Ascending aorta (tissue), 2 donors: Measurements from ENCODE around the gene BANK1. TPM values are rescaled to one million over a fixed set of nuclear protein-coding genes. Genes with fewer than 3 reads are reported as not detected.

ENCODE experiments used
- DNase-seq, 2 donors: peaks; one replicate each; pipeline ENCODE4 v3.0.0-alpha.2; 2019; ENCODE audit warnings: low spot score in 2 of 2
- H3K27ac ChIP-seq, 2 donors: fragments of 200-600 bp; sonication (generic); one replicate each; pipeline ENCODE4 v1.5.1; 2016 to 2017; ENCODE audit warnings: mild to moderate bottlenecking in 1 of 2
- H3K27me3 ChIP-seq: fragments of 200-600 bp; sonication (generic); one replicate; pipeline ENCODE4 v1.5.1; 2017
- H3K36me3 ChIP-seq, 2 donors: fragments of 200-600 bp; sonication (generic); one replicate each; pipeline ENCODE4 v1.5.1; 2016
- H3K4me1 ChIP-seq, 2 donors: fragments of 200-600 bp; sonication (generic); one replicate each; pipeline ENCODE4 v1.5.1; 2016 to 2017; ENCODE audit warnings: mild to moderate bottlenecking in 1 of 2
- H3K4me3 ChIP-seq, 2 donors: fragments of 200-600 bp; sonication (generic); one replicate each; pipeline ENCODE4 v1.5.1; 2016 to 2017; ENCODE audit warnings: mild to moderate bottlenecking in 1 of 2
- H3K9me3 ChIP-seq, 2 donors: fragments of 200-600 bp; sonication (generic); one replicate each; pipeline ENCODE4 v1.5.1; 2016
- intact Hi-C: fragments of 100-400 bp; cut with DNase I; formaldehyde crosslinking; loops from one replicate; pipeline ENCODE4 v1.15.1; 2023
- total RNA-seq: library from RNA; depleted of rRNA; stranded (reverse); fragments of >200 nt; gene quantifications from one replicate; pipeline ENCODE4 v1.1.0, GENCODE V29; 2016
- TF ChIP-seq, protein P1 (sequence below), 3 experiments: fragments of 200-600 bp in 2 of 3; fragments of 450-650 bp in 1 of 3; sonication (generic) in 2 of 3; IDR thresholded peaks; one replicate each; pipeline ENCODE4 v1.5.1; 2016 to 2019; ENCODE audit warnings: antibody characterized with exemption in 3 of 3, mild to moderate bottlenecking in 1 of 3, moderate library complexity in 1 of 3

The BANK1 gene
- total RNA-seq, 1 donor from 2014 or later, result not detected

- Histone ChIP-seq H3K9me3 (no peaks in the 10 kb centered on the region), H3K27ac (no peak overlapping the region), H3K4me3 (no peak overlapping the region), H3K27me3 (no peaks in the 10 kb centered on the region), H3K4me1 (no peaks in the 10 kb centered on the region), H3K36me3 (no peaks in the 10 kb centered on the region)
- TF ChIP-seq, protein P1, sequence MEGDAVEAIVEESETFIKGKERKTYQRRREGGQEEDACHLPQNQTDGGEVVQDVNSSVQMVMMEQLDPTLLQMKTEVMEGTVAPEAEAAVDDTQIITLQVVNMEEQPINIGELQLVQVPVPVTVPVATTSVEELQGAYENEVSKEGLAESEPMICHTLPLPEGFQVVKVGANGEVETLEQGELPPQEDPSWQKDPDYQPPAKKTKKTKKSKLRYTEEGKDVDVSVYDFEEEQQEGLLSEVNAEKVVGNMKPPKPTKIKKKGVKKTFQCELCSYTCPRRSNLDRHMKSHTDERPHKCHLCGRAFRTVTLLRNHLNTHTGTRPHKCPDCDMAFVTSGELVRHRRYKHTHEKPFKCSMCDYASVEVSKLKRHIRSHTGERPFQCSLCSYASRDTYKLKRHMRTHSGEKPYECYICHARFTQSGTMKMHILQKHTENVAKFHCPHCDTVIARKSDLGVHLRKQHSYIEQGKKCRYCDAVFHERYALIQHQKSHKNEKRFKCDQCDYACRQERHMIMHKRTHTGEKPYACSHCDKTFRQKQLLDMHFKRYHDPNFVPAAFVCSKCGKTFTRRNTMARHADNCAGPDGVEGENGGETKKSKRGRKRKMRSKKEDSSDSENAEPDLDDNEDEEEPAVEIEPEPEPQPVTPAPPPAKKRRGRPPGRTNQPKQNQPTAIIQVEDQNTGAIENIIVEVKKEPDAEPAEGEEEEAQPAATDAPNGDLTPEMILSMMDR (IDR thresholded peaks at IDR 0.05), result no peak
- intact Hi-C loops, result no loop called here
- DNase-seq, result no peak
These were observed 304.0 kb downstream of the BANK1 start for GRCh38 chr4:102094481-102094880.

- intact Hi-C loops, result no loop called here
- TF ChIP-seq, protein P1 (IDR thresholded peaks at IDR 0.05), result no peak
- H3K27ac ChIP-seq, result no peak overlapping the region
These were observed 312.8 kb downstream of the BANK1 start for GRCh38 chr4:102103368-102103767.

GRCh38 chr4:102104278-102104677 lies 313.7 kb downstream of the BANK1 start:
- intact Hi-C loops, result no loop called here

More at GRCh38 chr4:102103368-102103767, 312.8 kb downstream of the BANK1 start:
- no peaks in the 10 kb centered on the region for H3K27me3 ChIP-seq
- no peak overlapping the region for H3K4me3 ChIP-seq
- no peak for DNase-seq
- no peaks in the 10 kb centered on the region for H3K36me3 ChIP-seq
- H3K9me3 ChIP-seq, result peaks cover 0 to 18% of the 10 kb centered on the region in 2 donors
- no peaks in the 10 kb centered on the region for H3K4me1 ChIP-seq

DNA sequence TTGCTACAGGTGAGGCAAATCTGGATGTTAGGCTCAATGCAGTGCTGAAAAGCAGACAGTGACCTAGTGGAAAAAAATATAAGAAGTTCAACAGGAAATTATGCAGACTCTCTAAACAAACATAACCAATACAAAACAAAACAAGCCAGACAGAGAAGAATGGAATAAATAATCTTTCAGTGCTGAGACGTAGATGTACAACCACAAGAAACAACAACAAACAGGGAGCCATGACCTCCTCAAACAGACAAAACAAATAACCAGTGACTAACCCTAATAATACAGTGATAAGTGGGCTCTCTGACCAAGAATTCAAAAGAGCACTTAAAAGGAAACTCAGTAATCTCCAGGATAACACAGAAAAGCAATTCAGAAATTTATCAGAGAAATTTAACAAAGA lies 315.5 kb downstream of the BANK1 start:
- Histone ChIP-seq H3K4me1 (no peaks in the 10 kb centered on the region), H3K27ac (no peak overlapping the region), H3K27me3 (no peaks in the 10 kb centered on the region), H3K9me3 (peaks cover 0 to 18% of the 10 kb centered on the region in 2 donors), H3K4me3 (no peak overlapping the region), H3K36me3 (no peaks in the 10 kb centered on the region)
- intact Hi-C loops, result no loop called here
- TF ChIP-seq, protein P1 (IDR thresholded peaks at IDR 0.05), result no peak
- no peak for DNase-seq

More at GRCh38 chr4:102104278-102104677, 313.7 kb downstream of the BANK1 start:
- Histone ChIP-seq H3K9me3 (peaks cover 0 to 18% of the 10 kb centered on the region in 2 donors), H3K36me3 (no peaks in the 10 kb centered on the region), H3K27me3 (no peaks in the 10 kb centered on the region), H3K4me1 (no peaks in the 10 kb centered on the region), H3K4me3 (no peak overlapping the region), H3K27ac (no peak overlapping the region)
- no peak for DNase-seq
- TF ChIP-seq, protein P1 (IDR thresholded peaks at IDR 0.05), result no peak

GRCh38 chr4:102114118-102114630 lies 323.6 kb downstream of the BANK1 start:
- Histone ChIP-seq H3K4me1 (no peaks in the 10 kb centered on the region), H3K4me3 (no peak overlapping the region), H3K27ac (no peak overlapping the region), H3K9me3 (no peaks in the 10 kb centered on the region), H3K36me3 (no peaks in the 10 kb centered on the region), H3K27me3 (no peaks in the 10 kb centered on the region)
- DNase-seq, result no peak
- TF ChIP-seq, protein P1 (IDR thresholded peaks at IDR 0.05), result no peak
- intact Hi-C loops, result no loop called here

DNA sequence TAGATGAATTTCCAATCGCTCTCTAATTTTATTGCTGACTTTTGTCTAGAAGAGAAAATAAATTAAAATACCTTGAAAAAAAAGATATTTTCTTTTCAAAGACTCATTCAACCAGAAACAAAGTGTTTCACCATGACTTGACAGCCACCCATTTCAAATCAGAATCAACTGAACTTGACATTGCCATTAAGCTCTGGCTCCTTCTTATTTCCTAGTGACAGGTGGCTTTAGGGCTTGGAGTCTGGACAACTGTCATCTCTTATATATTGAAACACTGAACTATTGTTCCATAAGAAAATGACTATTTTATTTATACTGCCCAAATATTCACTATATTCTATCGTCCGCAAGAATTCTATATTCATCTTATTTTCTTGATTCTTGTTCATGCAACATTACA lies 325.6 kb downstream of the BANK1 start:
- H3K27me3 ChIP-seq, result no peaks in the 10 kb centered on the region
- H3K4me1 ChIP-seq, result no peaks in the 10 kb centered on the region
- no peak overlapping the region for H3K4me3 ChIP-seq
- no peak for DNase-seq
- intact Hi-C loops, result no loop called here
- peaks cover 0 to 4% of the 10 kb centered on the region in 2 donors for H3K9me3 ChIP-seq
- TF ChIP-seq, protein P1 (IDR thresholded peaks at IDR 0.05), result no peak
- H3K27ac ChIP-seq, result no peak overlapping the region
- no peaks in the 10 kb centered on the region for H3K36me3 ChIP-seq
